ENCODE data around the gene PFKFB3.

The PFKFB3 gene

DNA sequence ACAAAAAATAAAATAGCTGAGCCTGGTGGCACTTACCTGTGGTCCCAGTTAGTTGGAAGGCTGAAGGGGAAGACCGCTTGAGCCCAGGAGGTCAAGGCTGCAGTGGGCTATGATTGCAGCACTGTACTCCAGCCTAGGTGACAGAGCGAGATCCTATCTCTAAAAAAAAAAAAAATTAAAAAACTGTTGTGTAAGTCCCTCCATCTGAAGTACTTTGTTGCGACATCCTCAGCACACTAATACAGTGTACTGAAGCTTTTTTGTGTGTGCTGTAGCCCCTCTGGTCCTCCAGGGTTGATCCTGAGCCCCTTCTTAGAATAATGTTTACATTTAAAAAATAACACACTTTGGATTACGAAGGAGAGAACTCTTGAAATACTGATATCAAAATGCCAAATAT is 71.3 kb downstream of the PFKFB3 start:
- H3K9me3 Mint-ChIP-seq = no peaks in the 10 kb centered on the region
- H3K36me3 Mint-ChIP-seq (ENCODE audit: low read depth) = no peaks in the 10 kb centered on the region
- peaks cover 26% of the 10 kb centered on the region for H3K4me1 Mint-ChIP-seq
- H3K4me3 Mint-ChIP-seq = no peak overlapping the region
- H3K27me3 Mint-ChIP-seq (ENCODE audit: low read depth) = peaks cover 5% of the 10 kb centered on the region
- TF ChIP-seq, protein P1, sequence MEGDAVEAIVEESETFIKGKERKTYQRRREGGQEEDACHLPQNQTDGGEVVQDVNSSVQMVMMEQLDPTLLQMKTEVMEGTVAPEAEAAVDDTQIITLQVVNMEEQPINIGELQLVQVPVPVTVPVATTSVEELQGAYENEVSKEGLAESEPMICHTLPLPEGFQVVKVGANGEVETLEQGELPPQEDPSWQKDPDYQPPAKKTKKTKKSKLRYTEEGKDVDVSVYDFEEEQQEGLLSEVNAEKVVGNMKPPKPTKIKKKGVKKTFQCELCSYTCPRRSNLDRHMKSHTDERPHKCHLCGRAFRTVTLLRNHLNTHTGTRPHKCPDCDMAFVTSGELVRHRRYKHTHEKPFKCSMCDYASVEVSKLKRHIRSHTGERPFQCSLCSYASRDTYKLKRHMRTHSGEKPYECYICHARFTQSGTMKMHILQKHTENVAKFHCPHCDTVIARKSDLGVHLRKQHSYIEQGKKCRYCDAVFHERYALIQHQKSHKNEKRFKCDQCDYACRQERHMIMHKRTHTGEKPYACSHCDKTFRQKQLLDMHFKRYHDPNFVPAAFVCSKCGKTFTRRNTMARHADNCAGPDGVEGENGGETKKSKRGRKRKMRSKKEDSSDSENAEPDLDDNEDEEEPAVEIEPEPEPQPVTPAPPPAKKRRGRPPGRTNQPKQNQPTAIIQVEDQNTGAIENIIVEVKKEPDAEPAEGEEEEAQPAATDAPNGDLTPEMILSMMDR (IDR thresholded peaks at IDR 0.05; ENCODE audit: unreplicated experiment in 3 of 3) = no peak
- peak overlapping the region in 1 of 3 experiments; percentile 83 for H3K27ac Mint-ChIP-seq

DNA sequence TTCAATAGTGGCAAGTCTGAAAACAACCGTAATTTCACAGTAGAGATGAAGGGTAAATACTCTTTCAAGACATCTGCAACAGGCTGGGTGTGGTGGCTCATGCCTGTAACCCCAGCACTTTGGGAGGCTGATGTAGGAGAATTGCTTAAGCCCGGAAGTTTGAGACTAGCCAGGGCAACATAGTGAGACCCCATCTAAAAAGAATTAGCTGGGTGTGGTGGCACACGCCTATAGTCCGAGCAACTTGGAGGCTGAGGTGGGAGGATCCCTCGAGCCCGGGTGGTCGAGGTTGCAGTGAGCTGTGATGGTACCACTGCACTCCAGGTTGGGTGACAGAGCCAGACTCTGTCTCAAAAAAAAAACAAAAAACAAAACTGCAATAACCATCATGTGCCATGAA is 71.8 kb downstream of the PFKFB3 start:
- no peak overlapping the region for H3K4me3 Mint-ChIP-seq
- no peaks in the 10 kb centered on the region for H3K9me3 Mint-ChIP-seq
- TF ChIP-seq, protein P1 (IDR thresholded peaks at IDR 0.05; ENCODE audit: unreplicated experiment in 3 of 3) = no peak
- H3K27me3 Mint-ChIP-seq (ENCODE audit: low read depth) = peaks cover 5% of the 10 kb centered on the region
- no peaks in the 10 kb centered on the region for H3K36me3 Mint-ChIP-seq (ENCODE audit: low read depth)
- H3K4me1 Mint-ChIP-seq = peaks cover 30% of the 10 kb centered on the region
- H3K27ac Mint-ChIP-seq = peak overlapping the region in 1 of 3 experiments; percentile 83

DNA sequence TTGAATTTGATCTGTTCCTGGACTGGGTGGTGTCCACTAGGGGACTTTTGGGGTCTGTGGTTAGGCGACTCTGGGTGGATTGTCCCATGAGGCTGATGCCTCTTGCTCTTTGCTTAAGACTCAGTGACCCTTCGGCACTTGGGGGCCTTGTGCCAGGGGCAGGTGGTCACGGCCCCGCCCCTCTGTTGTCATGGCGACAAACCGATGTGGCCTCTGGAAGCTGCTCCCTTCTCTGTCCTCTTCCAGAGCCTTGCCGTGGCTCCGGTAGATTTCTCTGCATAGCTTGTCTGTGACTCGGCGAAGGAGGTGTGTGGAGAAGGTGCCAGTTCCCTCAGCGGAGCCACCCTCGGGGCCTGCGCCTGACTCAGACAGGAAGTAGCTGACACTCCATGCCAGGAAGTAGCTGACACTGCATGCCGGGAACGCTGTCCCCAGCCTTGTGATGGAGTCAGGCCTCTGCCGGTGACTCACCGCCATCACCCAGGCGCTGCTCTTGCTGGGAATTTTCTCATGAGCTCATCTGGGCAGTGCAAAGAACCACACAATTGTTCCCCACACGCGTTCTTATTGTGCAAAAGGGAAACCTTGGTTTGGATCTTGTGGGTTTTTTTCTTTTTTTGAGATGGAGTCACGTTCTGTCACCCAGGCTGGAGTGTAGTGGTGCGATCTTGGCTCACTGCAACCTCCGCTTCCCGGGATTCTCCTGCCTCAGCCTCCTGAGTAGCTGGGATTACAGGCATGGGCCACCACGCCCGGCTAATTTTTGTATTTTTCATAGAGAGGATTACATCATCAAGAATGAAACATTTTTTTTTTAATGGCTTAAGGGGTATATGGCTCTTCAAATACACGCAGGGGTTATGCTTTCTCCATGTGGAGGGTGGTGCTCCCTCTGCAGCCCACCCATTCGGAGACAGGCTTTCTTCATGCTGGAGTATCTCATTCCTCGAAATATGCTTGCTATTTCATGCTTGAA is 72.6 kb downstream of the PFKFB3 start:
- TF ChIP-seq, protein P1 (IDR thresholded peaks at IDR 0.05; ENCODE audit: unreplicated experiment in 3 of 3) = no peak
- no peak overlapping the region for H3K4me3 Mint-ChIP-seq
- peaks cover 5% of the 10 kb centered on the region for H3K27me3 Mint-ChIP-seq (ENCODE audit: low read depth)
- H3K4me1 Mint-ChIP-seq = peaks cover 35% of the 10 kb centered on the region
- no peaks in the 10 kb centered on the region for H3K36me3 Mint-ChIP-seq (ENCODE audit: low read depth)
- no peaks in the 10 kb centered on the region for H3K9me3 Mint-ChIP-seq
- peak overlapping the region; percentile 63 to 93 (median 92) for H3K27ac Mint-ChIP-seq

DNA sequence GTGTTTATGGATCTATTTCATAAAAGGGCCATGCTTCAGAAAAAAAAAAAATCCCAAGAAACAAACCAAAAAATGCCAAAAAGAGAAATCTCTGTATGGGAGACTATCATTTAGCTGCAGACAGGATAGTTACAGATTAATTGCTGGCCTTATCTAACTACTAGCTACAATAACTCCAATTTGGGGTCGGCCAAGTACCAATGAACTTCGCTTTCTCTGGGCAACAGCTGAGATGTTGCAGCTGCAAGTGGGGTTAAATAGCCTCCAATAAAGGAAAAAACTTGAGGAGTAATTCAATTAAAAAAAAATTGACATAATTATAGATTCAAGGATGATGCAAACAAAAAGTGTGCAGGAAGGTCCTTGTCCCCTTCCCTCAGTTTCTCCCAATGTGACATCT is 73.6 kb downstream of the PFKFB3 start:
- TF ChIP-seq, protein P1 (IDR thresholded peaks at IDR 0.05; ENCODE audit: unreplicated experiment in 3 of 3) = no peak
- Mint-ChIP-seq H3K36me3 (ENCODE audit: low read depth) (no peaks in the 10 kb centered on the region), H3K4me3 (no peak overlapping the region), H3K27ac (peak overlapping the region; percentile 50 to 93 (median 92)), H3K9me3 (no peaks in the 10 kb centered on the region), H3K27me3 (ENCODE audit: low read depth) (peaks cover 5% of the 10 kb centered on the region), H3K4me1 (peaks cover 33% of the 10 kb centered on the region)

DNA sequence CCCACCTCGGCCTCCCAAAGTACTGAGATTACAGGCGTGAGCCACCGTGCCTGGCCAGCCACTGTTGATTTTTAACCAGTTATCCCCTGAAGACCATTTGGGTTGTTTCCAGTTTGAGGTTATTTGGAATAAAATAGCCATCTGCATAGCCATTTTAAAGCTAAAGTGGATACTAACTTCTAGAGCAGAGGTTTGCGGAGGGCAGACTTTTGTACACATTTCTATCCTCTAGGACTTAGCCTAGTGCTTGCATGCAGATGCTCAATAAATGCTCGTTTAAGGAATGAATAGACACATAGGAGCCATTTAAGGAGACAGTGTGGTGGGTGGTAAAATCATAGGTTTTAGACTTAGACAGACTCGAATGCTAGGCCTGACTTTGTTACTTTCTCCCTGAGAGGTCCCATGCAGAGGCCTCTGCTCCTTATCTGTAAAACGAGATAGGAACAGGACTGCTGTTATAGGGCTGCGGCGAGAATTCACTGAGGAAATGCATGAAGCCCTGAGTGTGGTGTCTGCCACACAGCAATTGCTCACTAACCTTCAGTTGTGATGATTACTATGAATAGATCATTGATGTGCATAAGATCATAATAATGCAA is 75.9 kb downstream of the PFKFB3 start:
- no peaks in the 10 kb centered on the region for H3K9me3 Mint-ChIP-seq
- H3K27me3 Mint-ChIP-seq (ENCODE audit: low read depth) = peaks cover 5% of the 10 kb centered on the region
- TF ChIP-seq, protein P1 (IDR thresholded peaks at IDR 0.05; ENCODE audit: unreplicated experiment in 3 of 3) = no peak
- no peaks in the 10 kb centered on the region for H3K36me3 Mint-ChIP-seq (ENCODE audit: low read depth)
- peak overlapping the region; percentile 71 to 91 (median 86) for H3K27ac Mint-ChIP-seq
- H3K4me1 Mint-ChIP-seq = peaks cover 29% of the 10 kb centered on the region
- no peak overlapping the region for H3K4me3 Mint-ChIP-seq
